Panc1 (cell line): Measurements from ENCODE around the gene BTBD9. TPM values are rescaled to one million over a fixed set of nuclear protein-coding genes. Genes with fewer than 3 reads are reported as not detected.

ENCODE experiments used
- ATAC-seq: fragments of 200-7000 bp; cut with Tn5 transposase; 2 replicates; pipeline ENCODE4 v1.9.1; 2020; ENCODE audit warnings: mild to moderate bottlenecking, moderate library complexity
- BruUV-seq: library from RNA; stranded (reverse); fragments of 400-500 nt; replicated peaks from 2 replicates; lab custom pipeline; 2021; lab: Mats Ljungman, UMichigan
- CTCF ChIA-PET: fragments of 300-600 bp; sonication (Branson Sonifier 250); formaldehyde crosslinking; loops from one replicate; lab custom pipeline; 2022; ENCODE audit warnings: antibody characterized with exemption; lab: Charles Lee
- POLR2A ChIA-PET: fragments of 300-600 bp; sonication (Branson Sonifier 250); formaldehyde crosslinking; loops from one replicate; lab custom pipeline; 2022; ENCODE audit warnings: antibody characterized with exemption; lab: Charles Lee
- DNase-seq: peaks from one replicate; pipeline ENCODE4 v3.0.0-alpha.2; 2010; ENCODE audit warnings: low read depth, low spot score
- H3K27ac ChIP-seq: 2 replicates; pipeline ENCODE4 v1.5.1; 2011; ENCODE audit warnings: mild to moderate bottlenecking, low read length, inconsistent platforms
- H3K27me3 ChIP-seq: fragments of 200-500 bp; sonication (Bioruptor generic); 2 replicates; pipeline ENCODE4 v1.6.0; 2014; ENCODE audit warnings: low read length, inconsistent platforms; ENCODE audit not compliant: control insufficient read depth, insufficient read depth
- H3K36me3 ChIP-seq: fragments of 200-500 bp; sonication (Bioruptor generic); 2 replicates; pipeline ENCODE4 v1.5.1; 2014; ENCODE audit warnings: inconsistent platforms, mild to moderate bottlenecking, low read length, moderate library complexity; ENCODE audit not compliant: control insufficient read depth, insufficient read depth
- H3K4me1 ChIP-seq: 2 replicates; pipeline ENCODE4 v1.5.1; 2011; ENCODE audit warnings: inconsistent platforms, mild to moderate bottlenecking, low read length, moderate library complexity; ENCODE audit not compliant: control insufficient read depth, insufficient read depth
- H3K4me3 ChIP-seq, 2 experiments: 2 replicates each; pipeline ENCODE4 v1.5.1; 2011 to 2012; ENCODE audit warnings: low read depth in 2 of 2, low read length in 2 of 2, mild to moderate bottlenecking in 2 of 2, inconsistent platforms in 1 of 2, moderate library complexity in 1 of 2
- H3K9me3 ChIP-seq: fragments of 200-500 bp; sonication (Bioruptor generic); 2 replicates; pipeline ENCODE4 v1.5.1; 2014; ENCODE audit warnings: low read depth, mild to moderate bottlenecking, inconsistent platforms, low read length, moderate library complexity; ENCODE audit not compliant: control insufficient read depth, insufficient read depth
- POLR2AphosphoS5 ChIP-seq: IDR thresholded peaks from 2 replicates; pipeline ENCODE4 v1.6.1; 2012; ENCODE audit warnings: mild to moderate bottlenecking, low read depth, low read length, moderate library complexity
- SIN3A ChIP-seq: IDR thresholded peaks from 2 replicates; pipeline ENCODE4 v1.6.1; 2012; ENCODE audit warnings: low read depth, mild to moderate bottlenecking, low read length, moderate library complexity, borderline replicate concordance; ENCODE audit not compliant: insufficient read depth
- TCF7L2 ChIP-seq: IDR thresholded peaks from 2 replicates; pipeline ENCODE4 v1.6.1; 2011; ENCODE audit warnings: mild to moderate bottlenecking, low read depth, low read length, inconsistent platforms
- in situ Hi-C: cut with HindIII; loops from 2 replicates; pipeline ENCODE4 v1.10.0; 2016; ENCODE audit warnings: low sequenced_read_pairs, low pct_unique_long_range_greater_than_20kb
- intact Hi-C: fragments of 100-400 bp; cut with micrococcal nuclease; formaldehyde crosslinking; loops from one replicate; pipeline ENCODE4 v1.10.0; 2022; ENCODE audit not compliant: unreplicated experiment
- total RNA-seq: library from RNA; stranded (reverse); gene quantifications from one replicate; pipeline ENCODE4 v1.2.1, GENCODE V29; 2021; ENCODE audit not compliant: unreplicated experiment
- TF ChIP-seq, protein P1 (sequence below), 2 experiments: IDR thresholded peaks; 2 replicates each; pipeline ENCODE4 v1.6.1; 2011 to 2012; ENCODE audit warnings: low read depth in 2 of 2, control low read depth in 1 of 2, low read length in 1 of 2, mild to moderate bottlenecking in 1 of 2, moderate library complexity in 1 of 2; ENCODE audit not compliant: insufficient read depth in 1 of 2
- TF ChIP-seq, protein P2 (sequence below): fragments of 450-650 bp; IDR thresholded peaks from 2 replicates; pipeline ENCODE4 v1.5.1; 2017; ENCODE audit warnings: mild to moderate bottlenecking

The BTBD9 gene
- total RNA-seq, 1 experiment from 2014 or later: 12.8 TPM

DNA sequence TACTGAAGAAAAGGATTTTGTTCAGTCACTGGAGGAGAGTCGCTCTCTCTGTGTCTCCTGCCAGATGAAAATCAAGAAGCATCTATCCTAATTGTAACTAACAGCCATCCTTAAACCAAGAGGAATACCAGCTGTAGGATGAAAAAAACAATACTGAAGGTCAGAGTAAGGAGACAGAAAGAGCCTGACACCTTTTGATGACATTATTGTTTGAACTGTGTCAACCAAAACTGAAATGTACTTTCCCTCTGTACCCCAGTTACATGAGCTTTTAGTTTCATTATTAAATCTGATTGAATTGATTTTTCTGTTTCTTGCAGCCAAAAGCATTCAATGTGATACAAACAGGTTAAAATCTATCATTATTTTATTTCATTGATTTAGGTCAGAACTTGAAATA is 17.2 kb upstream of the BTBD9 start:
- Histone ChIP-seq H3K27ac (no peak overlapping the region), H3K27me3 (no peaks in the 10 kb centered on the region), H3K9me3 (no peaks in the 10 kb centered on the region), H3K36me3 (no peaks in the 10 kb centered on the region), H3K4me3 (no peak overlapping the region), H3K4me1 (no peaks in the 10 kb centered on the region)
- DNase-seq (no peak), ATAC-seq (no peak)
- in situ Hi-C loops: no loop called here
- no TSS peak for BruUV-seq
- ChIA-PET POLR2A (interaction anchor here (0.6 kb wide), 1 partner anchor 1085 kb away, joined by 4 read pairs; no protein-coding TSS in a partner anchor), CTCF (no interaction called here)
- no peak for TF ChIP-seq SIN3A
- intact Hi-C loops: no loop called here

DNA sequence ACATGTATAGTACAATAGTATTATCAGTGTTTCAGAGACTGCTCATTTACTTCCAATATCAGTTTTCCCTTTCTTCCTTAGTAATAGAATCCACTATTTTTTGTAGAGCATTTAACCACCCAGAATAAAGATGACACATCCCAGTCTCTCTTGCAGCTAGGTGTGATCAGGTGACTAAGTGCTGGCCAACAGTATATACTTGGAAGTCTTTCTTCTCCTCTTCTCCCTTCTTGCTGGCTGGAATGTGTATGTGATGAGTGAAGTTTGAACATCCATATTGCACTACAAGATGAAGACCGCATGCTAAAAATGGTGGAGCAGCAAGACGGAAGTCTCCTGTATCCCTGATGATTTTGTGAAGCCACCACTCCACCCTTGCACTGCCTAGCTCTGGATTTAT is 14.5 kb upstream of the BTBD9 start:
- in situ Hi-C loops: no loop called here
- H3K9me3 ChIP-seq: no peaks in the 10 kb centered on the region
- ATAC-seq (no peak), DNase-seq (no peak)
- no TSS peak for BruUV-seq
- no peak overlapping the region for H3K27ac ChIP-seq
- intact Hi-C loops: no loop called here
- no peaks in the 10 kb centered on the region for H3K27me3 ChIP-seq
- H3K4me3 ChIP-seq: no peak overlapping the region
- CTCF ChIA-PET: no interaction called here
- H3K4me1 ChIP-seq: no peaks in the 10 kb centered on the region
- POLR2A ChIA-PET: interaction anchor here (0.6 kb wide), 1 partner anchor 47 kb away, joined by 4 read pairs; no protein-coding TSS in a partner anchor
- no peaks in the 10 kb centered on the region for H3K36me3 ChIP-seq
- TF ChIP-seq POLR2AphosphoS5 (no peak), SIN3A (no peak), TCF7L2 (no peak)
- TF ChIP-seq, protein P1, sequence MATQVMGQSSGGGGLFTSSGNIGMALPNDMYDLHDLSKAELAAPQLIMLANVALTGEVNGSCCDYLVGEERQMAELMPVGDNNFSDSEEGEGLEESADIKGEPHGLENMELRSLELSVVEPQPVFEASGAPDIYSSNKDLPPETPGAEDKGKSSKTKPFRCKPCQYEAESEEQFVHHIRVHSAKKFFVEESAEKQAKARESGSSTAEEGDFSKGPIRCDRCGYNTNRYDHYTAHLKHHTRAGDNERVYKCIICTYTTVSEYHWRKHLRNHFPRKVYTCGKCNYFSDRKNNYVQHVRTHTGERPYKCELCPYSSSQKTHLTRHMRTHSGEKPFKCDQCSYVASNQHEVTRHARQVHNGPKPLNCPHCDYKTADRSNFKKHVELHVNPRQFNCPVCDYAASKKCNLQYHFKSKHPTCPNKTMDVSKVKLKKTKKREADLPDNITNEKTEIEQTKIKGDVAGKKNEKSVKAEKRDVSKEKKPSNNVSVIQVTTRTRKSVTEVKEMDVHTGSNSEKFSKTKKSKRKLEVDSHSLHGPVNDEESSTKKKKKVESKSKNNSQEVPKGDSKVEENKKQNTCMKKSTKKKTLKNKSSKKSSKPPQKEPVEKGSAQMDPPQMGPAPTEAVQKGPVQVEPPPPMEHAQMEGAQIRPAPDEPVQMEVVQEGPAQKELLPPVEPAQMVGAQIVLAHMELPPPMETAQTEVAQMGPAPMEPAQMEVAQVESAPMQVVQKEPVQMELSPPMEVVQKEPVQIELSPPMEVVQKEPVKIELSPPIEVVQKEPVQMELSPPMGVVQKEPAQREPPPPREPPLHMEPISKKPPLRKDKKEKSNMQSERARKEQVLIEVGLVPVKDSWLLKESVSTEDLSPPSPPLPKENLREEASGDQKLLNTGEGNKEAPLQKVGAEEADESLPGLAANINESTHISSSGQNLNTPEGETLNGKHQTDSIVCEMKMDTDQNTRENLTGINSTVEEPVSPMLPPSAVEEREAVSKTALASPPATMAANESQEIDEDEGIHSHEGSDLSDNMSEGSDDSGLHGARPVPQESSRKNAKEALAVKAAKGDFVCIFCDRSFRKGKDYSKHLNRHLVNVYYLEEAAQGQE (IDR thresholded peaks at IDR 0.05; ENCODE audit: insufficient read depth in 1 of 2, low read depth in 2 of 2, low read length in 1 of 2): no peak
- TF ChIP-seq, protein P2, sequence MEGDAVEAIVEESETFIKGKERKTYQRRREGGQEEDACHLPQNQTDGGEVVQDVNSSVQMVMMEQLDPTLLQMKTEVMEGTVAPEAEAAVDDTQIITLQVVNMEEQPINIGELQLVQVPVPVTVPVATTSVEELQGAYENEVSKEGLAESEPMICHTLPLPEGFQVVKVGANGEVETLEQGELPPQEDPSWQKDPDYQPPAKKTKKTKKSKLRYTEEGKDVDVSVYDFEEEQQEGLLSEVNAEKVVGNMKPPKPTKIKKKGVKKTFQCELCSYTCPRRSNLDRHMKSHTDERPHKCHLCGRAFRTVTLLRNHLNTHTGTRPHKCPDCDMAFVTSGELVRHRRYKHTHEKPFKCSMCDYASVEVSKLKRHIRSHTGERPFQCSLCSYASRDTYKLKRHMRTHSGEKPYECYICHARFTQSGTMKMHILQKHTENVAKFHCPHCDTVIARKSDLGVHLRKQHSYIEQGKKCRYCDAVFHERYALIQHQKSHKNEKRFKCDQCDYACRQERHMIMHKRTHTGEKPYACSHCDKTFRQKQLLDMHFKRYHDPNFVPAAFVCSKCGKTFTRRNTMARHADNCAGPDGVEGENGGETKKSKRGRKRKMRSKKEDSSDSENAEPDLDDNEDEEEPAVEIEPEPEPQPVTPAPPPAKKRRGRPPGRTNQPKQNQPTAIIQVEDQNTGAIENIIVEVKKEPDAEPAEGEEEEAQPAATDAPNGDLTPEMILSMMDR: no peak

DNA sequence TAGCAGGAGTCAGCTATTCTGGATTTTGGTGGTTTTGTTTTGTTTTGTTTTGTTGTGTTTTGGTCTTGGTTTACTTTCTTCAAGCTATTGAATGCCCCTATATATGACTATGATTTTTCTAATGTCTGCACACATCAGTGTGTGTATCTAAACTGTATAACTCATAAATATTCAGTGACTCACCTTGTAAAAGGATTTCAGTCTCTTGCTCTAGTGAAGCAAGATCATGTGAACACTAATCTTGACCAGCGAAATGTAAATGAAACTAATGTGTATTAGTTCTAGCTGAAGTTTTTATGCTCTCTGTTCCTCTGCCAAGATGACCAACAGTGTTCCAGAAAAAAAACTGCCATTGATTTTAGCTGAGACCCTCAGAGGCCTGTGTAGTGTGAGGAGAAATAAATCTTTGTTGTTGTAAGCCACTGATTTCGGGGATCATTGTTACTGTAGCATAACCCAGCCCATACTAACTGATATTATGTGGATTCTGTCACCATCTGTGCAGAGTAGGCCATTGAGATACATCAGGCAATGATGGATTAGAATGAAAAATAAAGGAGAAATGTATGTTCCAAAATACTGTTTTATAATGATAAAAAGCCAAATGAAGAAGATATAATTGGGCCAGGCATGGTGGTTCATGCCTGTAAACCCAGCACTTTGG is 11.5 kb upstream of the BTBD9 start:
- ChIA-PET CTCF (no interaction called here), POLR2A (no interaction called here)
- TF ChIP-seq SIN3A: no peak
- TF ChIP-seq, protein P2: no peak
- no peak for TF ChIP-seq TCF7L2
- TF ChIP-seq POLR2AphosphoS5: no peak
- TF ChIP-seq, protein P1 (IDR thresholded peaks at IDR 0.05; ENCODE audit: insufficient read depth in 1 of 2, low read depth in 2 of 2, low read length in 1 of 2): no peak
- ATAC-seq: no peak
- intact Hi-C loops: no loop called here
- no TSS peak for BruUV-seq
- H3K27me3 ChIP-seq: no peaks in the 10 kb centered on the region
- in situ Hi-C loops: no loop called here
- H3K9me3 ChIP-seq: no peaks in the 10 kb centered on the region
- H3K4me3 ChIP-seq: no peak overlapping the region
- DNase-seq: no peak
- H3K27ac ChIP-seq: no peak overlapping the region
- no peaks in the 10 kb centered on the region for H3K4me1 ChIP-seq
- H3K36me3 ChIP-seq: no peaks in the 10 kb centered on the region
